ENCODE results near the gene RAPGEF3.

DNA sequence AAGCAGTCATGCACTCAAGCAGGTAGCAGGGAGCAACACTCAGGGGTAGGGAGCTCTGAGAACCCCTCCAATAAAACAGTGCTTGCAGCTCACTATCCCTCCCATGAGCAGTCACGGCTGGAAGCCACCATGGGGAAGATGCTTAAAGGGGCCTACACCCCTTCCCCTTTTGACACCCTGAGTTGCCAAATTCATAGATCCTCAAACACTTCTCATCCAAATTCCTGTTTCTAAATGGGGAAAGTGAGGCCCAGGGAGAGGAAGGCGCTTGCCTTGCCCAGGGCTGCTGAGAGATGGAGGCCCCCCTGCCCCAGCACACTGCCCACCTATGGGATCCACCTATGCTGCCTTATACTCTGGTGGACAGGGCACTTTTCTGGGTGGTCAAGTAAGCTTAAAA is 26.2 kb downstream of the RAPGEF3 start:
- TF ChIP-seq, protein P1, sequence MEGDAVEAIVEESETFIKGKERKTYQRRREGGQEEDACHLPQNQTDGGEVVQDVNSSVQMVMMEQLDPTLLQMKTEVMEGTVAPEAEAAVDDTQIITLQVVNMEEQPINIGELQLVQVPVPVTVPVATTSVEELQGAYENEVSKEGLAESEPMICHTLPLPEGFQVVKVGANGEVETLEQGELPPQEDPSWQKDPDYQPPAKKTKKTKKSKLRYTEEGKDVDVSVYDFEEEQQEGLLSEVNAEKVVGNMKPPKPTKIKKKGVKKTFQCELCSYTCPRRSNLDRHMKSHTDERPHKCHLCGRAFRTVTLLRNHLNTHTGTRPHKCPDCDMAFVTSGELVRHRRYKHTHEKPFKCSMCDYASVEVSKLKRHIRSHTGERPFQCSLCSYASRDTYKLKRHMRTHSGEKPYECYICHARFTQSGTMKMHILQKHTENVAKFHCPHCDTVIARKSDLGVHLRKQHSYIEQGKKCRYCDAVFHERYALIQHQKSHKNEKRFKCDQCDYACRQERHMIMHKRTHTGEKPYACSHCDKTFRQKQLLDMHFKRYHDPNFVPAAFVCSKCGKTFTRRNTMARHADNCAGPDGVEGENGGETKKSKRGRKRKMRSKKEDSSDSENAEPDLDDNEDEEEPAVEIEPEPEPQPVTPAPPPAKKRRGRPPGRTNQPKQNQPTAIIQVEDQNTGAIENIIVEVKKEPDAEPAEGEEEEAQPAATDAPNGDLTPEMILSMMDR (IDR thresholded peaks at IDR 0.05; ENCODE audit: poor library complexity) = no peak
- no peak for TF ChIP-seq EZH2 (IDR thresholded peaks at IDR 0.05; ENCODE audit: borderline replicate concordance)
- no peak for TF ChIP-seq EZH2phosphoT487 (IDR thresholded peaks at IDR 0.05; ENCODE audit: low read depth, severe bottlenecking, unreplicated experiment)
